ENCODE results near the gene FBXW11. TPM values are rescaled to one million over a fixed set of nuclear protein-coding genes. Genes with fewer than 3 reads are reported as not detected.
"Not testable (repeated sequence)": the region's sequence is repeated elsewhere in the genome, so short reads cannot be mapped to it uniquely, and the experiment has no call there.

FBXW11 gene
- total and polyA plus RNA-seq, 2 of the 8 experiments (the other 6 are each of a cell fraction or from before 2014, with no cell fraction given), result 45.0 to 75.6 TPM

DNA sequence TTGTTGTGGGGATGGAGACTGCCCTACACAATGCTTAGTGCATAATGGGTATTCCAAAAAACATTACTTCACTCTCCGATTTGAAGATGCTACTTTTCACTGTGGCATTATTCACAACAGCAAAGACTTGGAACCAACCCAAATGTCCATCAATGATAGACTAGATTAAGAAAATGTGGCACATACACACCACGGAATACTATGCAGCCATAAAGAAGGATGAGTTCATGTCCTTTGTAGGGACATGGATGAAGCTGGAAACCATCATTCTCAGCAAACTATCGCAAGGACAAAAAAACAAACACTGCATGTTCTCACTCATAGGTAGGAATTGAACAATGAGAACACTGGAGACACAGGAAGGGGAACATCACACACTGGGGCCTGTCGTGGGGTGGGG, 90.7 kb downstream of the FBXW11 start:
- CTCF ChIA-PET (ENCODE audit: partially characterized antibody), result interaction anchor here (1.8 kb wide), 1 partner anchor 124 kb away, joined by 5 read pairs; no protein-coding TSS in a partner anchor
- not testable (repeated sequence) for H3K36me3 ChIP-seq (ENCODE audit: control insufficient read depth in 2 of 4, insufficient read depth in 4 of 4, low read length in 3 of 4); H3K23me2 ChIP-seq (ENCODE audit: low read depth, low read length); H2BK120ac ChIP-seq (replicated peaks; ENCODE audit: low read depth, low read length); H3K14ac ChIP-seq (ENCODE audit: insufficient read length); H3K79me1 ChIP-seq (ENCODE audit: low read depth, low read length); H3K4me3 ChIP-seq (ENCODE audit: extremely low read depth in 1 of 4, insufficient read depth in 2 of 4, low read depth in 3 of 4, low read length in 4 of 4); H3K23ac ChIP-seq (ENCODE audit: insufficient read length); H3K27ac ChIP-seq (ENCODE audit: low read depth, low read length); H3K56ac ChIP-seq (replicated peaks; ENCODE audit: insufficient read length, low read depth, low read length); H3K9me3 ChIP-seq (ENCODE audit: insufficient read depth in 2 of 2, low read depth in 1 of 2, low read length in 1 of 2); H3K18ac ChIP-seq (ENCODE audit: extremely low read depth, low read length); H3K4me2 ChIP-seq (ENCODE audit: insufficient read depth in 1 of 2, low read depth in 2 of 2, low read length in 2 of 2); H4K8ac ChIP-seq (ENCODE audit: extremely low read depth, insufficient read depth, low read length); H2BK5ac ChIP-seq (ENCODE audit: low read depth, low read length); H2AK5ac ChIP-seq (ENCODE audit: low read depth, low read length); FAIRE-seq; DNase-seq (ENCODE audit: low read depth in 1 of 2, low spot score in 2 of 2); H4K5ac ChIP-seq (ENCODE audit: insufficient read length, low read depth, low read length); H2AFZ ChIP-seq (ENCODE audit: low read length); H3K27me3 ChIP-seq (replicated peaks in 1 of 4; ENCODE audit: control insufficient read depth in 3 of 4, extremely low read depth in 1 of 4, insufficient read depth in 3 of 4, low read length in 3 of 4); H4K91ac ChIP-seq (replicated peaks; ENCODE audit: insufficient read length, low read length); H2BK15ac ChIP-seq (ENCODE audit: low read length); H3K4ac ChIP-seq (replicated peaks; ENCODE audit: insufficient read length, low read depth, low read length); H2BK12ac ChIP-seq (ENCODE audit: low read depth, low read length); H2BK20ac ChIP-seq (ENCODE audit: low read length); H3K9ac ChIP-seq (replicated peaks in 1 of 4; ENCODE audit: extremely low read depth in 1 of 4, low read depth in 3 of 4, low read length in 3 of 4)
- peaks cover 11 to 19% of the 10 kb centered on the region in 2 experiments for H4K20me1 ChIP-seq (replicated peaks in 1 of 2; ENCODE audit: control insufficient read depth in 1 of 2, insufficient read depth in 2 of 2, low read length in 2 of 2)
- WGBS, 2 experiments (ENCODE audit: extremely low coverage in 1 of 2, insufficient coverage in 1 of 2, insufficient read length in 1 of 2, insufficient replicate concordance in 2 of 2, low coverage in 1 of 2, low lambda C conversion rate in 2 of 2, missing lambda C conversion rate in 1 of 2), result 93% methylated on average over 4 of the region's 4 CpGs; no CpG with 5 or more reads in 1 of the 2 experiments
- peaks cover 14 to 96% of the 10 kb centered on the region in 2 experiments; a peak in 3 of 4 replicates for H3K79me2 ChIP-seq (ENCODE audit: control insufficient read depth in 1 of 2, insufficient read depth in 2 of 2, low read length in 2 of 2)
- POLR2A ChIA-PET (ENCODE audit: partially characterized antibody), result interaction anchor here (5.4 kb wide), 1 partner anchor 91 kb away, joined by 24 read pairs; the partner anchor contains the start of gene FBXW11
- peaks cover 0 to 11% (median 9%) of the 10 kb centered on the region in 4 experiments; a peak in 5 of 7 replicates for H3K4me1 ChIP-seq (replicated peaks in 1 of 4; ENCODE audit: control insufficient read depth in 3 of 4, insufficient read depth in 4 of 4, low read length in 3 of 4)

Data from H1 (cell line).